ENCODE results near the gene L1CAM. TPM values are rescaled to one million over a fixed set of nuclear protein-coding genes. Genes with fewer than 3 reads are reported as not detected.

The L1CAM gene
- total RNA-seq, 1 experiment from 2014 or later = 20.7 TPM

GRCh38 chrX:153878345-153878744 is 7.6 kb downstream of the L1CAM start:
- intact Hi-C loops (cut with micrococcal nuclease) = no loop called here
- no peak overlapping the region for H3K4me3 Mint-ChIP-seq (ENCODE audit: unreplicated experiment)
- no peak for DNase-seq (ENCODE audit: unreplicated experiment)
- no peaks in the 10 kb centered on the region for H3K9me3 Mint-ChIP-seq (ENCODE audit: unreplicated experiment)
- BruUV-seq (replicated peaks) = no TSS peak
- ChIA-PET CTCF (interaction anchor here (0.6 kb wide), 1 partner anchor 67 kb away, joined by 3 read pairs; no protein-coding TSS in a partner anchor), POLR2A (no interaction called here)
- no peak for TF ChIP-seq CTCF (IDR thresholded peaks at IDR 0.05; ENCODE audit: unreplicated experiment)
- no peak overlapping the region for H3K27ac Mint-ChIP-seq (ENCODE audit: low read depth, unreplicated experiment)
- H3K27me3 Mint-ChIP-seq (ENCODE audit: insufficient read depth, unreplicated experiment) = peaks cover 45% of the 10 kb centered on the region
- H3K36me3 Mint-ChIP-seq (ENCODE audit: insufficient read depth, unreplicated experiment) = no peaks in the 10 kb centered on the region
- H3K4me1 Mint-ChIP-seq (ENCODE audit: insufficient read depth, unreplicated experiment) = no peaks in the 10 kb centered on the region

DNA sequence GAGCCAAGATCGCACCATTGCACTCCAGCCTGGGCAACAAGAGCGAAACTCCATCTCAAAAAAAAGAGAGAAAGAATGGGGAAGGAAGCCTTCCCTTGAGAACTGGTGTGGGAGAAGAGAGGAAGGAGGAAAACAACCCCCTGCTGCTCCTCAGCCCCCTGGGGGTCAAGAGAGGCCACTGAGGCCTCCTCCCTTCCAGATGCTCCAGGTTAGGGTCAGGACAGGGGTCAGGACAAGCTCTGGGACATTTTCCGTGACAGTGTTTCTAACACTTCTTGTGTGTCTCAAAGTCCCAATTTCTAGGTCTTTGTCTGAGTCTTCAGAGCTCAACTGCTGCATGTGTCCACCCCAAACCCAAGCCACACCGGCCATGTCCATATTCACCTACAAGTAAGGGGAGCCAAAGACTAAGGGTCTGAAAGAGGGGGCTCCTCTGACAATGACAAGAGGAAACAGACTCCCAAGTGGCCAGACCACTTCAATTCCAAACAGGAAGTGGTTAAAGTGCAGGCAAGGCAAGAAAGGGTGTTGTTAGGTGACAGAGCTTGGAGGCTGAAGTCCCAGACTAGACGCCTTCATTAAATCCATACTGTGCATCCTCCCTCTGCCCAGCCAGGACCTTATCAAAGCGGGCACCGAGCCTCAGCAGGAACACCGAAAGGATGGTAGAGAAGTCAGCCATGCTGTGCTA is 8.3 kb downstream of the L1CAM start:
- Mint-ChIP-seq H3K27me3 (ENCODE audit: insufficient read depth, unreplicated experiment) (peaks cover 49% of the 10 kb centered on the region), H3K9me3 (ENCODE audit: unreplicated experiment) (no peaks in the 10 kb centered on the region), H3K4me1 (ENCODE audit: insufficient read depth, unreplicated experiment) (no peaks in the 10 kb centered on the region), H3K4me3 (ENCODE audit: unreplicated experiment) (no peak overlapping the region), H3K36me3 (ENCODE audit: insufficient read depth, unreplicated experiment) (no peaks in the 10 kb centered on the region), H3K27ac (ENCODE audit: low read depth, unreplicated experiment) (no peak overlapping the region)
- no TSS peak for BruUV-seq (replicated peaks)
- DNase-seq (ENCODE audit: unreplicated experiment) = no peak
- intact Hi-C loops (cut with micrococcal nuclease) = no loop called here
- ChIA-PET POLR2A (no interaction called here), CTCF (interaction anchor here (0.6 kb wide), 2 partner anchors 66 to 342 kb away, joined by 3 read pairs; no protein-coding TSS in a partner anchor)
- TF ChIP-seq CTCF (IDR thresholded peaks at IDR 0.05; ENCODE audit: unreplicated experiment) = no peak

DNA sequence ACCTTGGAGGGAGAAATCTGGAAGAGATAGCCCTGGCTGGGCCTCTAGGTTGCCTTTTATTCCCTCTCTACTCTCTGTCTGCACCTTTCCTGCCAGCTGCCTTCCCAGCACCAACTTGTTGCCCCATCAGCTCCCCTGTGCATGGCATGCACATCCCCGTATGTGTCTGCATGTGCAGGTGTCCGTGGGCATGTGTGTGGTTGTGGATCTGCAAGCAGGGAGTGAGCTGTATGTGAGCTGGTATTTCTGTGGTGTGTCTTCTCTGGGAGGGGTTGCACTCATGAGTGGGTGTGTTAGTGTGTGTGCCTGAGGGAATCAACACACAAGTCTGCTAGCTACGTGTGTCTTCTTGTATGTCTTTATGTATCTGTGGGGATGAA is 9.9 kb downstream of the L1CAM start:
- CTCF ChIA-PET = no interaction called here
- TF ChIP-seq CTCF (IDR thresholded peaks at IDR 0.05; ENCODE audit: unreplicated experiment) = no peak
- no TSS peak for BruUV-seq (replicated peaks)
- Mint-ChIP-seq H3K4me1 (ENCODE audit: insufficient read depth, unreplicated experiment) (no peaks in the 10 kb centered on the region), H3K27ac (ENCODE audit: low read depth, unreplicated experiment) (no peak overlapping the region), H3K27me3 (ENCODE audit: insufficient read depth, unreplicated experiment) (peaks cover 48% of the 10 kb centered on the region), H3K36me3 (ENCODE audit: insufficient read depth, unreplicated experiment) (no peaks in the 10 kb centered on the region), H3K9me3 (ENCODE audit: unreplicated experiment) (no peaks in the 10 kb centered on the region), H3K4me3 (ENCODE audit: unreplicated experiment) (no peak overlapping the region)
- DNase-seq (ENCODE audit: unreplicated experiment) = no peak
- POLR2A ChIA-PET = no interaction called here
- intact Hi-C loops (cut with micrococcal nuclease) = no loop called here

- TF ChIP-seq CTCF (IDR thresholded peaks at IDR 0.05; ENCODE audit: unreplicated experiment) = no peak
- CTCF ChIA-PET = no interaction called here
- intact Hi-C loops (cut with micrococcal nuclease) = no loop called here
- Mint-ChIP-seq H3K4me1 (ENCODE audit: insufficient read depth, unreplicated experiment) (no peaks in the 10 kb centered on the region), H3K27ac (ENCODE audit: low read depth, unreplicated experiment) (no peak overlapping the region), H3K4me3 (ENCODE audit: unreplicated experiment) (no peak overlapping the region), H3K36me3 (ENCODE audit: insufficient read depth, unreplicated experiment) (no peaks in the 10 kb centered on the region), H3K27me3 (ENCODE audit: insufficient read depth, unreplicated experiment) (peaks cover 48% of the 10 kb centered on the region), H3K9me3 (ENCODE audit: unreplicated experiment) (no peaks in the 10 kb centered on the region)
- peak; percentile 42 for DNase-seq (ENCODE audit: unreplicated experiment)
- POLR2A ChIA-PET = no interaction called here
- BruUV-seq (replicated peaks) = no TSS peak
These were observed 10.4 kb downstream of the L1CAM start for GRCh38 chrX:153875391-153876111.

Measured in MCF 10A (cell line).